ENCODE data around the gene MEF2D.
A peak's percentile ranks its signal among the peaks of the same experiment; 100 is the strongest.

The MEF2D gene

GRCh38 chr1:156502391-156502893, 1.9 kb upstream of the MEF2D start:
- no peak for DNase-seq (ENCODE audit: extremely low read depth in 1 of 2, low read depth in 1 of 2)

DNA sequence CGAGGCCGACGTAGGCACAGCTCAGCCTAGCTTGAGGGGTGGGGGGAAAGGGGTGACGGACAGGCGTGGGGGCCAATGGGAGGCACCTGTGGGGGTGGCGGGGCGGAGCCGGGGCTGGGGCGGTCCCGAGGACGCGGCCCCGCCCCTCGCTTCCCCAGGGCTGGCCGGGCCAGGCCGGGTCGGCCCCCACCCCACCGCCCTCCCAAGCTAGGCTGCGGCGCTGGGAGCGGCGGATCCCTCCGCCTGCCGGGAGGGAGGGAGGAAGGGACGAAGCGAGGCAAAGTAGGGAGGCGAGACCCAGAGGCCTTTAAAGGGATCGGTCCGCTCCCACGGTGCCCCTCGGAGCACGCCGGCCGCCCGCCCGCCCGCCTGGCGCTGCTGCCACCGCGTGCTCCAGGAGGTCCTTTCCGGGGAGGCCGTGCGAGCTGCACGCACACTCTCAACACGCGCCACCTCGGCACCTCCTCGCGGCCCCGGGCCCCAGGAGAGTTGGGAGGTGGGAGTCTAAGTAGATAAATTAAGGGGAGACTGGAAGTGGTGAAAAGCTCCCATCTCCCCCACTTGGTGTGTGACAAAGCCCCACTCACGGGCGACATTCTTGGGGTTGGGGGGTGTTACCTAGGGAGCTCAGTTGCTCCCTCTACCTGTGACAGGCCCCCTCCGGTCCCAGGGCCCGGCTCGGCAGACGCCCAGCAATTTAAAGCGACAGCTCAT, 375 bp upstream of the MEF2D start:
- peak; percentile 80 to 85 for DNase-seq (ENCODE audit: extremely low read depth in 1 of 2, low read depth in 1 of 2)

DNA sequence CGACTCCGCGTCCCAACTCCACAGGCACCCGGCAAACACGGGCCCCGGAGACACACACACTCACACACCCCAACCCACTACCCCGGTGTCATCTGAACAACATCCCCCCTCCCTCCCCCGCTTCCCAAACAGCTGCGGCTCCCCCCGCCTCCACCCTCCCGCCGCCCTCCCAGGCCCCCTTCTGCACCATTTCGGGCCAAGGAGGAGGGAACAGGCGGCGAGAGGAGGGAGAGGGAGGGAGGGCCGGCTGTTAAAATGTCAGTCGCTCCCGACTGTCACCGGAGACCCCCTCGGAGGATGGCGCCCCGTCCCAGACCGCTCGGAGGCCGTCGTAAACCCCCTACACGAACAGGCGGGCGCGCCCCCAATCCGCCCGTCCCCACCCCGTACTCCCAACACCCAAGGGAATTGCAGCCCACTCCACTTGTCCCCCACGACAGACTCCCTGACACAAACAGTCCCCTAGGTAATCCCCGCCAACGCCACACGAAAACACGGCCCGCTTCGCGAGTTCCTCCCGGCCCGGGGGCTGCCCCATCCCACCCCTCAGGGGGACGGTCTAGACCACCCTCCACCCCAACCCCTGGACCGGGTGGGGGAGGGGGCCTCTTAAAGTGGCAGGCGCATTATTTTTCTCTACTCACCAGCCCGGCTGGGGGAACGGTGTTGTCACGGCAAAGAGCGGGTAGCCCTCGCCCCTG, 583 bp downstream of the MEF2D start:
- DNase-seq (ENCODE audit: extremely low read depth in 1 of 2, low read depth in 1 of 2) = no peak

- no peak for DNase-seq (ENCODE audit: extremely low read depth in 1 of 2, low read depth in 1 of 2)
Measured at GRCh38 chr1:156499194-156499841, 1.3 kb downstream of the MEF2D start.

- no peak for DNase-seq (ENCODE audit: extremely low read depth in 1 of 2, low read depth in 1 of 2)
Measured at GRCh38 chr1:156498432-156499193, 2.0 kb downstream of the MEF2D start.

- no peak for DNase-seq (ENCODE audit: extremely low read depth in 1 of 2, low read depth in 1 of 2)
Measured at GRCh38 chr1:156497743-156498431, 2.7 kb downstream of the MEF2D start.

- no peak for DNase-seq (ENCODE audit: extremely low read depth in 1 of 2, low read depth in 1 of 2)
Measured at GRCh38 chr1:156497078-156497742, 3.4 kb downstream of the MEF2D start.

- DNase-seq (ENCODE audit: extremely low read depth in 1 of 2, low read depth in 1 of 2) = peak in 1 of 2 donors; percentile 49
Measured at GRCh38 chr1:156496211-156496761, 4.3 kb downstream of the MEF2D start.

- DNase-seq (ENCODE audit: extremely low read depth in 1 of 2, low read depth in 1 of 2) = no peak
Measured at GRCh38 chr1:156495401-156496140, 5.0 kb downstream of the MEF2D start.

- DNase-seq (ENCODE audit: extremely low read depth in 1 of 2, low read depth in 1 of 2) = no peak
Measured at GRCh38 chr1:156494309-156494895, 6.2 kb downstream of the MEF2D start.

DNA sequence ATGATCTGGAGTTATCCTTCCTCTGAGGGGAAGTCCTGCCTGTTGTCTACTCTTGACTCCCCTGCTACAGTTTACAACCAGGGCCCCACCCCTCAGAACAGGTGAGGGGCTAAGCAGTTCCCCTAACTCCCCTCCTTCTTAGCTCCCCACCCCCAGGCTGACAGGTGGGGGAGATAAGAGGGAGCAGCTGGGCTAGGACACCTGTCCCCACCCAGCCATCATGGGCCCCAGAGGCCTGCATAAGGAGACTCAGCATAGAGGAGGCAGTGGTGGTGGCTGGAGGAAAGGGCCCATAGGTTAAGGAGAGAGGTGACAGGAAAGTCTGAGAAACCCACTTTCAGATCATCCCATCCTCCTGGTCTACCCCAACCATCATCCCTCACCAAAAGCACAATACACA, 6.8 kb downstream of the MEF2D start:
- no peak for DNase-seq (ENCODE audit: extremely low read depth in 1 of 2, low read depth in 1 of 2)

- no peak for DNase-seq (ENCODE audit: extremely low read depth in 1 of 2, low read depth in 1 of 2)
Measured at GRCh38 chr1:156493154-156493631, 7.4 kb downstream of the MEF2D start.

- no peak for DNase-seq (ENCODE audit: extremely low read depth in 1 of 2, low read depth in 1 of 2)
Measured at GRCh38 chr1:156492591-156493080, 7.9 kb downstream of the MEF2D start.

- no peak for DNase-seq (ENCODE audit: extremely low read depth in 1 of 2, low read depth in 1 of 2)
Measured at GRCh38 chr1:156492013-156492590, 8.5 kb downstream of the MEF2D start.

GRCh38 chr1:156491151-156491949, 9.2 kb downstream of the MEF2D start:
- no peak for DNase-seq (ENCODE audit: extremely low read depth in 1 of 2, low read depth in 1 of 2)

DNA sequence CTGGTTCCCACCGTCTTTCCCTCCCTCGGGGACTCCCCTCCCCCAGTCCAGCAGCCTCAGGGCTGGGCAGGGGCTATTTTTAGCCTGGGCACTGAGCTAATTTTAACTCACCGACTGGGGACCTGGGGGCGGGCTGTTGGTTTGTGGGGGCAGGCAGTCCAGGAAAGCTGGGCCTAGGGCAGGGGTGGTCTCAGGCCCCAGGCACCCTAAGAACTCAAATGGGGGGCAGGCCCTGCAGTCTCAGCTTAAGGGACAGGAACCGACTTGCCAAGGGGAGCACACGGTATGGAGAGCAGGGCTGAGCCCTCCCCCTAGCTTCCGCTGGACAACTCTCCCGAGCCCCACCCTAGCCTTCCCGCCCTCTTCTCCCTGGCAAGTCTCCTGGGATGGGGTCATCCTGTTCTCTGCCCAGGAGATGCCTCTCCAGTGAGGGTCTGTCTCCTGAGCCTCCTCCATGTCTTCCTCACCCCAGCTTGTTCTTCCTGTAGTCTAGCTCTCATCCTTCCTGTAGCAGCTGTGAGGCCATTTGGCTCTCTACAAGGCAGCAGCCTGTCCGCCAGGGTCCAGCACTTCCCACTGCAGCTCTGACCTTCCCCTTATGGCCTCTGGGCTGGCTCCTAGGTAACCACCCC, 10.1 kb downstream of the MEF2D start:
- no peak for DNase-seq (ENCODE audit: extremely low read depth in 1 of 2, low read depth in 1 of 2)

GRCh38 chr1:156489935-156490293, 10.7 kb downstream of the MEF2D start:
- no peak for DNase-seq (ENCODE audit: extremely low read depth in 1 of 2, low read depth in 1 of 2)
